HCT116 (cell line): ENCODE data around the gene PARD6G. TPM values are rescaled to one million over a fixed set of nuclear protein-coding genes. Genes with fewer than 3 reads are reported as not detected.

ENCODE experiments used
- ATAC-seq: fragments of 200-7000 bp; cut with Tn5 transposase; 2 replicates; pipeline ENCODE4 v1.9.1; 2020; ENCODE audit warnings: mild to moderate bottlenecking, moderate library complexity
- BruUV-seq: library from RNA; stranded (reverse); fragments of 400-500 nt; replicated peaks from 2 replicates; lab custom pipeline; 2021; lab: Mats Ljungman, UMichigan
- CTCF ChIA-PET: fragments of 300-600 bp; sonication (Branson Sonifier 250); formaldehyde crosslinking; loops from one replicate; lab custom pipeline; 2021; ENCODE audit warnings: antibody characterized with exemption; lab: Charles Lee
- POLR2A ChIA-PET: fragments of 300-600, 350-600 bp; sonication (Branson Sonifier 250); formaldehyde crosslinking; loops from one replicate; lab custom pipeline; 2021; ENCODE audit warnings: antibody characterized with exemption; lab: Charles Lee
- RAD21 ChIA-PET, 2 experiments: fragments of 300-600 bp; sonication (Branson Sonifier 250); formaldehyde crosslinking; loops; one replicate each; lab custom pipeline; 2023; ENCODE audit warnings: low total read pairs in 2 of 2; ENCODE audit not compliant: uncharacterized antibody in 2 of 2, unreplicated experiment in 2 of 2, low non-redundant PET in 1 of 2; lab: Charles Lee
- DNase-seq: peaks from one replicate; pipeline ENCODE4 v3.0.0-alpha.2; 2010; ENCODE audit warnings: low read depth, low spot score
- H2AFZ ChIP-seq: fragments of 200-600 bp; shearing (Covaris generic), sonication (generic); 2 replicates; pipeline ENCODE4 v1.6.1; 2017; ENCODE audit warnings: low read depth, mixed run types, mixed read lengths, antibody characterized with exemption, low read length; ENCODE audit not compliant: poor library complexity, severe bottlenecking
- H3K27ac ChIP-seq: 2 replicates; pipeline ENCODE4 v1.5.1; 2012; ENCODE audit warnings: low read depth, low read length
- H3K27me3 ChIP-seq: fragments of 200-600 bp; sonication (generic); 2 replicates; pipeline ENCODE4 v1.6.1; 2016; ENCODE audit warnings: mixed run types, low read length, mixed read lengths; ENCODE audit not compliant: insufficient read depth
- H3K36me3 ChIP-seq, 2 experiments: fragments of 200-500 bp in 1 of 2; fragments of 200-600 bp in 1 of 2; sonication (Bioruptor generic) in 1 of 2; sonication (generic) in 1 of 2; 2 replicates each; pipeline versions ENCODE4 v1.5.1 to v1.6.1; 2014 to 2016; ENCODE audit warnings: low read length in 2 of 2, inconsistent platforms in 1 of 2, mixed read lengths in 1 of 2, mixed run types in 1 of 2; ENCODE audit not compliant: insufficient read depth in 2 of 2, control insufficient read depth in 1 of 2
- H3K4me1 ChIP-seq, 2 experiments: fragments of 200-600 bp in 1 of 2; sonication (generic) in 1 of 2; 2 replicates each; pipeline versions ENCODE4 v1.5.1 to v1.6.1; 2012 to 2017; ENCODE audit warnings: low read length in 2 of 2, inconsistent platforms in 1 of 2, mild to moderate bottlenecking in 1 of 2, mixed read lengths in 1 of 2, mixed run types in 1 of 2, moderate library complexity in 1 of 2; ENCODE audit not compliant: insufficient read depth in 2 of 2, control insufficient read depth in 1 of 2
- H3K4me2 ChIP-seq: fragments of 200-600 bp; sonication (generic); 2 replicates; pipeline ENCODE4 v1.6.1; 2017; ENCODE audit warnings: mixed run types, low read length, mixed read lengths
- H3K4me3 ChIP-seq, 2 experiments: fragments of 200-600 bp in 1 of 2; sonication (generic) in 1 of 2; replicated peaks in 1 of 2; 2 replicates each; pipeline ENCODE4 v1.5.1; 2011 to 2016; ENCODE audit warnings: low read length in 2 of 2, control low read depth in 1 of 2, low read depth in 1 of 2, mild to moderate bottlenecking in 1 of 2, mixed read lengths in 1 of 2, mixed run types in 1 of 2
- H3K79me2 ChIP-seq: fragments of 200-600 bp; sonication (generic); 2 replicates; pipeline ENCODE4 v1.6.1; 2017; ENCODE audit warnings: mild to moderate bottlenecking, mixed run types, low read length, moderate library complexity, mixed read lengths; ENCODE audit not compliant: insufficient read depth
- H3K9ac ChIP-seq: fragments of 200-600 bp; sonication (generic); 2 replicates; pipeline ENCODE4 v1.6.1; 2016; ENCODE audit warnings: low read length, mixed read lengths
- H3K9me2 ChIP-seq: fragments of 200-600 bp; sonication (generic), shearing (Covaris generic); 2 replicates; pipeline ENCODE4 v1.6.1; 2017; ENCODE audit warnings: mixed run types, mild to moderate bottlenecking, moderate library complexity; ENCODE audit not compliant: insufficient read depth
- H3K9me3 ChIP-seq, 2 experiments: fragments of 200-500 bp in 1 of 2; fragments of 200-600 bp in 1 of 2; sonication (Bioruptor generic) in 1 of 2; sonication (generic) in 1 of 2; 2 replicates each; pipeline ENCODE4 v1.6.1; 2014 to 2017; ENCODE audit warnings: low read length in 2 of 2, mixed read lengths in 2 of 2, inconsistent platforms in 1 of 2, low read depth in 1 of 2, mild to moderate bottlenecking in 1 of 2, mixed run types in 1 of 2, moderate library complexity in 1 of 2; ENCODE audit not compliant: control insufficient read depth in 1 of 2, insufficient read depth in 1 of 2
- H4K20me1 ChIP-seq: fragments of 200-600 bp; sonication (generic), shearing (Covaris generic); 2 replicates; pipeline ENCODE4 v1.6.1; 2017; ENCODE audit warnings: mixed run types, mild to moderate bottlenecking, moderate library complexity; ENCODE audit not compliant: insufficient read depth
- ATF3 ChIP-seq: IDR thresholded peaks from 2 replicates; pipeline ENCODE4 v1.6.1; 2012
- CEBPB ChIP-seq: IDR thresholded peaks from 2 replicates; pipeline ENCODE4 v1.6.1; 2012; ENCODE audit warnings: low read depth
- EGR1 ChIP-seq: IDR thresholded peaks from 2 replicates; pipeline ENCODE4 v1.6.1; 2012; ENCODE audit warnings: low read depth
- ELF1 ChIP-seq: IDR thresholded peaks from 2 replicates; pipeline ENCODE4 v1.6.1; 2012; ENCODE audit warnings: low read depth, borderline replicate concordance
- EZH2phosphoT487 ChIP-seq: fragments of 200-600 bp; IDR thresholded peaks from 2 replicates; pipeline ENCODE4 v1.6.1; 2018; ENCODE audit warnings: antibody characterized with exemption, borderline replicate concordance
- JUND ChIP-seq: IDR thresholded peaks from 2 replicates; pipeline ENCODE4 v1.6.1; 2012
- MAX ChIP-seq: IDR thresholded peaks from 2 replicates; pipeline ENCODE4 v1.6.1; 2012
- POLR2AphosphoS5 ChIP-seq: IDR thresholded peaks from 2 replicates; pipeline ENCODE4 v1.6.1; 2011; ENCODE audit warnings: mild to moderate bottlenecking, low read depth, low read length, moderate library complexity
- RAD21 ChIP-seq: IDR thresholded peaks from 2 replicates; pipeline ENCODE4 v1.6.1; 2012; ENCODE audit warnings: low read depth, mild to moderate bottlenecking
- SIN3A ChIP-seq: IDR thresholded peaks from 2 replicates; pipeline ENCODE4 v1.6.1; 2012; ENCODE audit warnings: low read depth
- SP1 ChIP-seq: IDR thresholded peaks from 2 replicates; pipeline ENCODE4 v1.6.1; 2012; ENCODE audit warnings: low read depth
- SRF ChIP-seq: IDR thresholded peaks from 2 replicates; pipeline ENCODE4 v1.6.1; 2012; ENCODE audit warnings: low read depth
- TCF7L2 ChIP-seq: IDR thresholded peaks from 2 replicates; pipeline ENCODE4 v1.7.0; 2011; ENCODE audit warnings: borderline replicate concordance, inconsistent platforms; ENCODE audit not compliant: insufficient read depth, insufficient read length; ENCODE audit errors: extremely low read depth
- ZBTB33 ChIP-seq: IDR thresholded peaks from 2 replicates; pipeline ENCODE4 v1.6.1; 2011; ENCODE audit warnings: mild to moderate bottlenecking, low read length, moderate library complexity; ENCODE audit not compliant: insufficient replicate concordance; ENCODE audit errors: extremely low read depth
- ZFX ChIP-seq: fragments of 450-650 bp; IDR thresholded peaks from 2 replicates; pipeline ENCODE4 v1.6.1; 2017
- ZNF274 ChIP-seq: fragments of 200-500 bp; sonication (Bioruptor generic); IDR thresholded peaks from 2 replicates; pipeline ENCODE4 v1.6.1; 2014; ENCODE audit warnings: mild to moderate bottlenecking, low read depth, low read length, inconsistent platforms
- intact Hi-C: fragments of 100-400 bp; cut with micrococcal nuclease; formaldehyde crosslinking; loops from 2 replicates; pipeline ENCODE4 v1.10.0; 2022
- total RNA-seq: library from RNA; stranded (reverse); gene quantifications from one replicate; pipeline ENCODE4 v1.2.1, GENCODE V29; 2021; ENCODE audit not compliant: unreplicated experiment

PARD6G gene
- total RNA-seq, 1 experiment from 2014 or later, result 12.8 TPM

GRCh38 chr18:80183273-80184050 lies 63.9 kb downstream of the PARD6G start:
- TF ChIP-seq JUND (no peak), ZNF274 (no peak), SIN3A (no peak), EZH2phosphoT487 (no peak), MAX (no peak), ZFX (no peak), ELF1 (no peak)
- TF ChIP-seq, all 23 proteins: peak for 0

GRCh38 chr18:80182855-80183254 lies 64.5 kb downstream of the PARD6G start:
- Histone ChIP-seq H3K4me2 (no peak overlapping the region), H3K4me1 (no peaks in the 10 kb centered on the region), H3K9me3 (no peaks in the 10 kb centered on the region), H3K36me3 (no peaks in the 10 kb centered on the region), H3K27me3 (no peaks in the 10 kb centered on the region), H3K9ac (no peak overlapping the region), H3K4me3 (no peak overlapping the region), H2AFZ (no peak overlapping the region), H3K27ac (no peak overlapping the region), H4K20me1 (no peaks in the 10 kb centered on the region), H3K79me2 (no peaks in the 10 kb centered on the region), H3K9me2 (no peaks in the 10 kb centered on the region)
- intact Hi-C loops, result no loop called here
- BruUV-seq, result no TSS peak
- ChIA-PET CTCF (no interaction called here), RAD21 (no interaction called here), POLR2A (no interaction called here)
- ATAC-seq (no peak), DNase-seq (no peak)
- TF ChIP-seq ATF3, result no peak
- no peak for TF ChIP-seq POLR2AphosphoS5
- no peak for TF ChIP-seq SRF
- TF ChIP-seq SP1, result no peak
- no peak for TF ChIP-seq MAX
- TF ChIP-seq RAD21, result no peak
- TF ChIP-seq EGR1, result no peak
- TF ChIP-seq CEBPB, result no peak
- TF ChIP-seq ZBTB33, result no peak
- TF ChIP-seq TCF7L2, result no peak
- no peak for TF ChIP-seq ZFX

More at GRCh38 chr18:80183273-80184050, 63.9 kb downstream of the PARD6G start:
- Histone ChIP-seq H3K27me3 (no peaks in the 10 kb centered on the region), H3K27ac (no peak overlapping the region), H3K4me2 (no peak overlapping the region), H3K79me2 (no peaks in the 10 kb centered on the region), H2AFZ (no peak overlapping the region), H3K9me3 (no peaks in the 10 kb centered on the region), H3K9me2 (no peaks in the 10 kb centered on the region), H3K36me3 (no peaks in the 10 kb centered on the region), H3K4me1 (no peaks in the 10 kb centered on the region), H3K9ac (no peak overlapping the region), H3K4me3 (no peak overlapping the region), H4K20me1 (no peaks in the 10 kb centered on the region)
- intact Hi-C loops, result no loop called here
- POLR2A ChIA-PET, result no interaction called here
- ATAC-seq (no peak), DNase-seq (no peak)
- no TSS peak for BruUV-seq
- CTCF ChIA-PET, result no interaction called here
- RAD21 ChIA-PET, result no interaction called here
